OCI-LY1 (cell line): Measurements from ENCODE around the gene LRCH1.

ENCODE experiments used
- H2AFZ ChIP-seq: fragments of 200-600 bp; sonication (generic), shearing (Covaris generic); 2 replicates; pipeline ENCODE4 v1.6.0; 2014; ENCODE audit warnings: antibody characterized with exemption, mild to moderate bottlenecking, low read length
- H3F3A ChIP-seq: fragments of 200-600 bp; sonication (generic), shearing (Covaris generic); 2 replicates; pipeline ENCODE4 v1.6.0; 2014; ENCODE audit warnings: mild to moderate bottlenecking, antibody characterized with exemption, low read length, moderate library complexity; ENCODE audit not compliant: insufficient read depth
- H3K27ac ChIP-seq: fragments of 200-600 bp; sonication (generic); 2 replicates; pipeline ENCODE4 v1.5.1; 2014; ENCODE audit warnings: low read length, mixed run types, mild to moderate bottlenecking, low read depth; ENCODE audit not compliant: poor library complexity, severe bottlenecking
- H3K27me3 ChIP-seq: fragments of 200-600 bp; sonication (generic); 2 replicates; pipeline ENCODE4 v1.6.0; 2014; ENCODE audit warnings: antibody characterized with exemption, mild to moderate bottlenecking, low read length, moderate library complexity; ENCODE audit not compliant: insufficient read depth
- H3K36me3 ChIP-seq: fragments of 200-600 bp; sonication (generic); 2 replicates; pipeline ENCODE4 v1.6.1; 2014; ENCODE audit warnings: mild to moderate bottlenecking, antibody characterized with exemption, low read length, moderate library complexity, mixed read lengths; ENCODE audit not compliant: insufficient read depth
- H3K4me1 ChIP-seq: fragments of 200-600 bp; sonication (generic); 2 replicates; pipeline ENCODE4 v1.5.1; 2014; ENCODE audit warnings: mild to moderate bottlenecking, low read length, moderate library complexity; ENCODE audit not compliant: insufficient read depth, severe bottlenecking
- H3K4me2 ChIP-seq: fragments of 200-600 bp; sonication (generic), shearing (Covaris generic); 2 replicates; pipeline ENCODE4 v1.6.1; 2014; ENCODE audit warnings: low read length
- H3K4me3 ChIP-seq: fragments of 200-600 bp; sonication (generic); 2 replicates; pipeline ENCODE4 v1.5.1; 2014; ENCODE audit warnings: low read length, low read depth, mild to moderate bottlenecking, mixed read lengths; ENCODE audit not compliant: poor library complexity, severe bottlenecking
- H3K79me2 ChIP-seq: fragments of 200-600 bp; shearing (Covaris generic); 2 replicates; pipeline ENCODE4 v1.6.1; 2016; ENCODE audit warnings: mixed run types, low read length, mixed read lengths; ENCODE audit not compliant: insufficient read depth
- H3K9ac ChIP-seq: fragments of 200-600 bp; sonication (generic), shearing (Covaris generic); 2 replicates; pipeline ENCODE4 v1.6.1; 2014; ENCODE audit warnings: mild to moderate bottlenecking, low read length, mixed read lengths
- H3K9me2 ChIP-seq: fragments of 200-600 bp; sonication (generic), shearing (Covaris generic); 2 replicates; pipeline ENCODE4 v1.6.1; 2014; ENCODE audit warnings: low read depth, mild to moderate bottlenecking, low read length, mixed read lengths
- H3K9me3 ChIP-seq: fragments of 200-600 bp; shearing (Covaris generic); 2 replicates; pipeline ENCODE4 v1.6.1; 2014; ENCODE audit warnings: low read length, mixed read lengths
- H4K20me1 ChIP-seq: fragments of 200-600 bp; sonication (generic), shearing (Covaris generic); 2 replicates; pipeline ENCODE4 v1.6.0; 2016; ENCODE audit warnings: mild to moderate bottlenecking, low read length; ENCODE audit not compliant: insufficient read depth
- CTCF ChIP-seq: fragments of 200-600 bp; sonication (generic), shearing (Covaris generic); IDR thresholded peaks from 2 replicates; pipeline ENCODE4 v1.5.1; 2017; ENCODE audit warnings: mild to moderate bottlenecking, antibody characterized with exemption, low read length, moderate library complexity, mixed read lengths
- EZH2 ChIP-seq: fragments of 200-600 bp; sonication (generic), shearing (Covaris generic); IDR thresholded peaks from 2 replicates; pipeline ENCODE4 v1.8.0; 2017; ENCODE audit warnings: borderline replicate concordance, mixed run types, mild to moderate bottlenecking, antibody characterized with exemption, low read length, moderate library complexity, mixed read lengths

LRCH1 gene

GRCh38 chr13:46535002-46535401, 18.0 kb upstream of the LRCH1 start:
- H4K20me1 ChIP-seq = no peaks in the 10 kb centered on the region
- no peak overlapping the region for H3K4me2 ChIP-seq
- H2AFZ ChIP-seq = no peak overlapping the region
- TF ChIP-seq EZH2 (no peak), CTCF (no peak)
- H3K4me1 ChIP-seq = no peaks in the 10 kb centered on the region
- H3K9me3 ChIP-seq = no peaks in the 10 kb centered on the region
- H3K36me3 ChIP-seq = no peaks in the 10 kb centered on the region
- no peaks in the 10 kb centered on the region for H3K79me2 ChIP-seq
- no peak overlapping the region for H3K4me3 ChIP-seq
- no peak overlapping the region for H3K27ac ChIP-seq
- no peaks in the 10 kb centered on the region for H3K27me3 ChIP-seq
- H3K9me2 ChIP-seq = no peaks in the 10 kb centered on the region
- no peaks in the 10 kb centered on the region for H3F3A ChIP-seq
- H3K9ac ChIP-seq = no peak overlapping the region

- H3K9me2 ChIP-seq = no peaks in the 10 kb centered on the region
- TF ChIP-seq EZH2 = no peak
- TF ChIP-seq CTCF = no peak
- no peak overlapping the region for H3K27ac ChIP-seq
- no peaks in the 10 kb centered on the region for H3K9me3 ChIP-seq
- H4K20me1 ChIP-seq = no peaks in the 10 kb centered on the region
- H3K4me1 ChIP-seq = no peaks in the 10 kb centered on the region
- H2AFZ ChIP-seq = no peak overlapping the region
- no peaks in the 10 kb centered on the region for H3K36me3 ChIP-seq
- no peak overlapping the region for H3K4me3 ChIP-seq
- H3K79me2 ChIP-seq = no peaks in the 10 kb centered on the region
- no peak overlapping the region for H3K9ac ChIP-seq
- no peak overlapping the region for H3K4me2 ChIP-seq
- H3K27me3 ChIP-seq = no peaks in the 10 kb centered on the region
- H3F3A ChIP-seq = no peaks in the 10 kb centered on the region
Measured at GRCh38 chr13:46535825-46536224, 17.1 kb upstream of the LRCH1 start.

GRCh38 chr13:46536341-46536740, 16.6 kb upstream of the LRCH1 start:
- Histone ChIP-seq H3K36me3 (no peaks in the 10 kb centered on the region), H4K20me1 (no peaks in the 10 kb centered on the region), H3K27ac (no peak overlapping the region), H3K27me3 (no peaks in the 10 kb centered on the region), H2AFZ (no peak overlapping the region), H3K9me3 (no peaks in the 10 kb centered on the region), H3K4me3 (no peak overlapping the region), H3F3A (no peaks in the 10 kb centered on the region), H3K4me1 (no peaks in the 10 kb centered on the region), H3K79me2 (no peaks in the 10 kb centered on the region), H3K9me2 (no peaks in the 10 kb centered on the region), H3K9ac (no peak overlapping the region), H3K4me2 (no peak overlapping the region)
- TF ChIP-seq CTCF (no peak), EZH2 (no peak)
